Panc1 (cell line): ENCODE measurements around the gene CPPED1. TPM values are rescaled to one million over a fixed set of nuclear protein-coding genes. Genes with fewer than 3 reads are reported as not detected.

Experiments used
- ATAC-seq: fragments of 200-7000 bp; cut with Tn5 transposase; 2 replicates; pipeline ENCODE4 v1.9.1; 2020; ENCODE audit warnings: mild to moderate bottlenecking, moderate library complexity
- BruUV-seq: library from RNA; stranded (reverse); fragments of 400-500 nt; replicated peaks from 2 replicates; lab custom pipeline; 2021; lab: Mats Ljungman, UMichigan
- CTCF ChIA-PET: fragments of 300-600 bp; sonication (Branson Sonifier 250); formaldehyde crosslinking; loops from one replicate; lab custom pipeline; 2022; ENCODE audit warnings: antibody characterized with exemption; lab: Charles Lee
- POLR2A ChIA-PET: fragments of 300-600 bp; sonication (Branson Sonifier 250); formaldehyde crosslinking; loops from one replicate; lab custom pipeline; 2022; ENCODE audit warnings: antibody characterized with exemption; lab: Charles Lee
- DNase-seq: peaks from one replicate; pipeline ENCODE4 v3.0.0-alpha.2; 2010; ENCODE audit warnings: low read depth, low spot score
- H3K27ac ChIP-seq: 2 replicates; pipeline ENCODE4 v1.5.1; 2011; ENCODE audit warnings: mild to moderate bottlenecking, low read length, inconsistent platforms
- H3K27me3 ChIP-seq: fragments of 200-500 bp; sonication (Bioruptor generic); 2 replicates; pipeline ENCODE4 v1.6.0; 2014; ENCODE audit warnings: low read length, inconsistent platforms; ENCODE audit not compliant: control insufficient read depth, insufficient read depth
- H3K36me3 ChIP-seq: fragments of 200-500 bp; sonication (Bioruptor generic); 2 replicates; pipeline ENCODE4 v1.5.1; 2014; ENCODE audit warnings: inconsistent platforms, mild to moderate bottlenecking, low read length, moderate library complexity; ENCODE audit not compliant: control insufficient read depth, insufficient read depth
- H3K4me1 ChIP-seq: 2 replicates; pipeline ENCODE4 v1.5.1; 2011; ENCODE audit warnings: inconsistent platforms, mild to moderate bottlenecking, low read length, moderate library complexity; ENCODE audit not compliant: control insufficient read depth, insufficient read depth
- H3K4me3 ChIP-seq, 2 experiments: 2 replicates each; pipeline ENCODE4 v1.5.1; 2011 to 2012; ENCODE audit warnings: low read depth in 2 of 2, low read length in 2 of 2, mild to moderate bottlenecking in 2 of 2, inconsistent platforms in 1 of 2, moderate library complexity in 1 of 2
- H3K9me3 ChIP-seq: fragments of 200-500 bp; sonication (Bioruptor generic); 2 replicates; pipeline ENCODE4 v1.5.1; 2014; ENCODE audit warnings: low read depth, mild to moderate bottlenecking, inconsistent platforms, low read length, moderate library complexity; ENCODE audit not compliant: control insufficient read depth, insufficient read depth
- CTCF ChIP-seq: fragments of 450-650 bp; IDR thresholded peaks from 2 replicates; pipeline ENCODE4 v1.5.1; 2017; ENCODE audit warnings: mild to moderate bottlenecking
- POLR2AphosphoS5 ChIP-seq: IDR thresholded peaks from 2 replicates; pipeline ENCODE4 v1.6.1; 2012; ENCODE audit warnings: mild to moderate bottlenecking, low read depth, low read length, moderate library complexity
- REST ChIP-seq, 2 experiments: IDR thresholded peaks; 2 replicates each; pipeline ENCODE4 v1.6.1; 2011 to 2012; ENCODE audit warnings: low read depth in 2 of 2, control low read depth in 1 of 2, low read length in 1 of 2, mild to moderate bottlenecking in 1 of 2, moderate library complexity in 1 of 2; ENCODE audit not compliant: insufficient read depth in 1 of 2
- SIN3A ChIP-seq: IDR thresholded peaks from 2 replicates; pipeline ENCODE4 v1.6.1; 2012; ENCODE audit warnings: low read depth, mild to moderate bottlenecking, low read length, moderate library complexity, borderline replicate concordance; ENCODE audit not compliant: insufficient read depth
- TCF7L2 ChIP-seq: IDR thresholded peaks from 2 replicates; pipeline ENCODE4 v1.6.1; 2011; ENCODE audit warnings: mild to moderate bottlenecking, low read depth, low read length, inconsistent platforms
- in situ Hi-C: cut with HindIII; loops from 2 replicates; pipeline ENCODE4 v1.10.0; 2016; ENCODE audit warnings: low sequenced_read_pairs, low pct_unique_long_range_greater_than_20kb
- intact Hi-C: fragments of 100-400 bp; cut with micrococcal nuclease; formaldehyde crosslinking; loops from one replicate; pipeline ENCODE4 v1.10.0; 2022; ENCODE audit not compliant: unreplicated experiment
- total RNA-seq: library from RNA; stranded (reverse); gene quantifications from one replicate; pipeline ENCODE4 v1.2.1, GENCODE V29; 2021; ENCODE audit not compliant: unreplicated experiment

The CPPED1 gene
- total RNA-seq, 1 experiment from 2014 or later = 12.5 TPM

GRCh38 chr16:12788758-12789157 lies 14.9 kb downstream of the CPPED1 start:
- Histone ChIP-seq H3K4me3 (no peak overlapping the region), H3K4me1 (no peaks in the 10 kb centered on the region), H3K9me3 (no peaks in the 10 kb centered on the region), H3K36me3 (no peaks in the 10 kb centered on the region), H3K27ac (no peak overlapping the region), H3K27me3 (no peaks in the 10 kb centered on the region)
- in situ Hi-C loops (no loop called here), intact Hi-C loops (no loop called here)
- ChIA-PET CTCF (no interaction called here), POLR2A (no interaction called here)
- no peak for DNase-seq
- no peak for ATAC-seq
- TF ChIP-seq CTCF (no peak), SIN3A (no peak), REST (IDR thresholded peaks at IDR 0.05; ENCODE audit: insufficient read depth in 1 of 2, low read depth in 2 of 2, low read length in 1 of 2) (no peak), POLR2AphosphoS5 (no peak), TCF7L2 (no peak)
- BruUV-seq = no TSS peak

GRCh38 chr16:12786081-12786480 lies 17.6 kb downstream of the CPPED1 start:
- no TSS peak for BruUV-seq
- intact Hi-C loops (no loop called here), in situ Hi-C loops (no loop called here)
- ATAC-seq = no peak
- H3K27me3 ChIP-seq = no peaks in the 10 kb centered on the region
- no peak overlapping the region for H3K27ac ChIP-seq
- DNase-seq = no peak
- H3K4me3 ChIP-seq = no peak overlapping the region
- H3K36me3 ChIP-seq = no peaks in the 10 kb centered on the region
- no peaks in the 10 kb centered on the region for H3K9me3 ChIP-seq
- no peak for TF ChIP-seq SIN3A
- no peak for TF ChIP-seq POLR2AphosphoS5
- no peak for TF ChIP-seq TCF7L2
- no peak for TF ChIP-seq CTCF
- TF ChIP-seq REST (IDR thresholded peaks at IDR 0.05; ENCODE audit: insufficient read depth in 1 of 2, low read depth in 2 of 2, low read length in 1 of 2) = no peak
- H3K4me1 ChIP-seq = no peaks in the 10 kb centered on the region
- ChIA-PET POLR2A (no interaction called here), CTCF (no interaction called here)
